Activated T-helper 2 cell treated with anti-CD3 and anti-CD28 coated beads, Interferon-gamma antibody, Interleukin-2, Interleukin-4, amounts not matched to agents 10 μg/mL and 5 μg/mL and 100 μg/mL, durations not matched to agents 14 hours and 24 hours and 36 hours (primary cell): Measurements from ENCODE around the gene IPO9. TPM values are rescaled to one million over a fixed set of nuclear protein-coding genes. Genes with fewer than 3 reads are reported as not detected.

Source experiments
- DNase-seq: peaks from one replicate; pipeline ENCODE4 v3.0.0; 2021; ENCODE audit warnings: low spot score
- H3K27ac Mint-ChIP-seq: one replicate; pipeline ENCODE4 v1.8.0; 2021; ENCODE audit warnings: mixed read lengths
- H3K27me3 Mint-ChIP-seq: one replicate; pipeline ENCODE4 v1.8.0; 2021; ENCODE audit warnings: low read depth, mixed read lengths
- H3K36me3 Mint-ChIP-seq: one replicate; pipeline ENCODE4 v1.8.0; 2021; ENCODE audit warnings: low read depth, mixed read lengths
- H3K4me1 Mint-ChIP-seq: one replicate; pipeline ENCODE4 v1.8.0; 2021; ENCODE audit warnings: low read depth, mixed read lengths
- H3K4me3 Mint-ChIP-seq: one replicate; pipeline ENCODE4 v1.8.0; 2021; ENCODE audit warnings: low read depth, mild to moderate bottlenecking, moderate library complexity, mixed read lengths
- H3K9me3 Mint-ChIP-seq: one replicate; pipeline ENCODE4 v1.8.0; 2021; ENCODE audit warnings: mixed read lengths
- intact Hi-C: fragments of 100-400 bp; cut with micrococcal nuclease; formaldehyde crosslinking; loops from one replicate; pipeline ENCODE4 v1.15.1; 2023
- total RNA-seq: library from RNA; stranded (reverse); gene quantifications from 2 replicates; pipeline ENCODE4 v1.2.3, GENCODE V29; 2022

IPO9 gene
- total RNA-seq = 64.7 and 66.7 TPM in 2 replicates

DNA sequence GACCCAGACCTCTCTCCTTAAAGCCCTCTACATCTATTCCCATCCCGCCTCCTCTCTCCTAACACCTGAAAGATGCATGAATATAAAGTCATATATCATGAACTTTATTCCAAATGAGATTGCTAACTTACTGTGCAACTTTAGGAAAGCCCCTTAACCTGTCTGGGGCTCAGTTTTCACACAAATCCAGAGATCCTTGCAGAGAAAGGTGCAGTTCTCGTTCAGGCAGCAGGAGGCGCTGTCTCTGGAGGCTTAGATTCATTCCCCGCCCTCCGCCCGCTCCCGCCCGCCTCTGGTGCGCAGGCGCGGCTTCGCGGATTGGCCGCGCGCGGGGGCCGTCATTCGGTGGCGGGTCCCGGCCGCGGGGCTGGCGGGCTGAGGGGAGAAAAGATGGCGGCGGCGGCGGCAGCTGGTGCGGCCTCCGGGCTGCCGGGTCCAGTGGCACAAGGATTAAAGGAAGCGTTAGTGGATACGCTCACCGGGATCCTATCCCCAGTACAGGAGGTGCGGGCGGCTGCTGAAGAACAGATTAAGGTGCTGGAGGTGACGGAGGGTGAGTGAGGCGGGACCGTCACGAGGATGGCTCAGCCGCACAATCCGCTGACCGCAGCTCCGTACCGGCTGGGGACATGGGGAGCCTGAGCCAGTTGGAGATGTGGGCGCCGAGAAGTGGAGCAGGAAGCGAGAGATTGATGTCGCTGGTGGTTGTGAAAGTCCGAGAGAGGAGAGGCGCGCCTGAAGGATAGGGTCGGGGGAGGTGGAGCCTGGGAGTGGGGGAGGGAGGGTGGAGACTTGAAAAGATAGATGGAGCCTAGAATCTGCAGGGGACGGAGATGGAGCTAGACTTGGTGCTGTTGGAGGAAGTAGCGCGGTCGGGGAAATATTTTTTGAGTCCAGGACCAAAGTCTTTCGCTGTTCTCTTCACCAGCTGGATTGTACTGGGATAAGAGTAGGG, at the start of gene IPO9:
Gene IPO9, plus strand, starts transcription at position 338 of the 955 bp plus-strand sequence. Its CDS starts 53 bp downstream, at position 391.
- H3K27me3 Mint-ChIP-seq = no peaks in the 10 kb centered on the region
- DNase-seq = peak; percentile 92
- peak within 1 kb of the TSS; percentile 91 for H3K27ac Mint-ChIP-seq
- H3K4me3 Mint-ChIP-seq = peak within 1 kb of the TSS; percentile 98
- H3K4me1 Mint-ChIP-seq = peaks cover 33% of the 10 kb centered on the region
- intact Hi-C loops = loop anchor here (1.0 kb wide), 1 partner anchor 126 kb away; the partner anchor contains the start of gene TIMM17A
- peaks cover 25% of the 10 kb centered on the region for H3K36me3 Mint-ChIP-seq
- H3K9me3 Mint-ChIP-seq = no peaks in the 10 kb centered on the region

DNA sequence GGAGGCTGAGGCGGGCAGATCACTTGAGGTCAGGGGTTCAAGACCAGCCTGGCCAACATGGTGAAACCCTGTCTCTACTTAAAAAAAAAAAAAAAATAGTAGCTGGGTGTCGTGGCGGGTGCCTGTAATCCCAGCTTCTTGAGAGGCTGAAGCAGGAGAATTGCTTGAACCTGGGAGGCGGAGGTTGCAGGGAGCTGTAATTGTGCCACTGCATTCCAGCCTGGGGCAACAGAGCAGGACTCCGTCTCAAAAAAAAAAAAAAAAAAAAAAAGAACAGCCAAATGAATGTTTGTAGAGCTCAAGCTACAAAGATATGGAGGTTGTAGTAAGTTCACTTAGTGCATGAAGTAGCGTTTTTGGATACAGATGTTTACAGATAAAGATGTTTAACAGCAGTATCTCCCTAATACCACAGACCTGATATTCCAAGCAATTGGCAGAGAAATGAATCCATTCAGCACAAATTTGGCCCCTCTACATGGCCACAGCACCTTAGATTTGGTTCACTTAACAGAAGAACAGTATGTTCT, 49.5 kb upstream of the IPO9 start:
- no peaks in the 10 kb centered on the region for H3K4me1 Mint-ChIP-seq
- intact Hi-C loops = no loop called here
- no peaks in the 10 kb centered on the region for H3K9me3 Mint-ChIP-seq
- no peaks in the 10 kb centered on the region for H3K36me3 Mint-ChIP-seq
- H3K4me3 Mint-ChIP-seq = no peak overlapping the region
- H3K27ac Mint-ChIP-seq = no peak overlapping the region
- peaks cover 14% of the 10 kb centered on the region for H3K27me3 Mint-ChIP-seq
- DNase-seq = no peak

DNA sequence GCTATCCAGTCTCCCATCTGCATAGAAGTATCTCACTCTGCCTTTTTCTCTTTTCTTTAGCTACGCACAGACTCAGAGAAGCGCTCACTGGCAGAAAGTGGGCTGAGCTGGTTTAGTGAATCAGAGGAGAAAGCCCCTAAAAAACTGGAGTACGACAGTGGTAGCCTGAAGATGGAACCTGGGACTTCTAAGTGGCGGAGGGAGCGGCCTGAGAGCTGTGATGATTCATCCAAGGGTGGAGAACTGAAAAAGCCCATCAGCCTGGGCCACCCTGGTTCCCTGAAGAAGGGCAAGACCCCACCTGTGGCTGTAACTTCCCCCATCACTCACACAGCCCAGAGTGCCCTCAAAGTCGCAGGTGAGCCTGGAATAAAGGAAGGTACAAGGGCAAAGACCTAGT, 48.0 kb upstream of the IPO9 start:
- intact Hi-C loops = no loop called here

DNA sequence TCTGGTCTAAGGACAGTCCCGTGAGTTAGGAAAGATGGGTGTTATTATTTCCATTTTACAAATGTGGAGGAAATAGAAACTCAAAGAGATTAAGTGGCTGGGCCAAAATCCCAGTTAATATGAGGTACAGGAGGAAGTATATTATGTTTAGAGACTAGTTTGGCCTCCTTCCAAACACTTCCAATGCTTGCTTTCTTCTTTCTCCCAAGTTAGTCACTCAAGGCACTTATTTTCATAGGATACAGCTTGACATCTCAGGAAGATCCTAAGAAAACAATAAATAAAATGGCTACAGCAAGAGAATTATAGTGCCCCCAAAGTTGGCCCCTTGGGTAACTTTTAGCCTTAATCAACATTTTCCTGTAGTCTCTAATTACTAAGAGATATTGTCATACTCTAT, 47.5 kb upstream of the IPO9 start:
- no peak overlapping the region for H3K27ac Mint-ChIP-seq
- no peaks in the 10 kb centered on the region for H3K36me3 Mint-ChIP-seq
- no peak overlapping the region for H3K4me3 Mint-ChIP-seq
- H3K4me1 Mint-ChIP-seq = no peaks in the 10 kb centered on the region
- intact Hi-C loops = no loop called here
- H3K9me3 Mint-ChIP-seq = no peaks in the 10 kb centered on the region
- H3K27me3 Mint-ChIP-seq = peaks cover 12% of the 10 kb centered on the region
- no peak for DNase-seq

More for the DNA sequence above, 48.0 kb upstream of the IPO9 start:
- no peak overlapping the region for H3K4me3 Mint-ChIP-seq
- no peak overlapping the region for H3K27ac Mint-ChIP-seq
- no peak for DNase-seq
- H3K4me1 Mint-ChIP-seq = no peaks in the 10 kb centered on the region
- peaks cover 12% of the 10 kb centered on the region for H3K27me3 Mint-ChIP-seq
- no peaks in the 10 kb centered on the region for H3K36me3 Mint-ChIP-seq
- no peaks in the 10 kb centered on the region for H3K9me3 Mint-ChIP-seq

DNA sequence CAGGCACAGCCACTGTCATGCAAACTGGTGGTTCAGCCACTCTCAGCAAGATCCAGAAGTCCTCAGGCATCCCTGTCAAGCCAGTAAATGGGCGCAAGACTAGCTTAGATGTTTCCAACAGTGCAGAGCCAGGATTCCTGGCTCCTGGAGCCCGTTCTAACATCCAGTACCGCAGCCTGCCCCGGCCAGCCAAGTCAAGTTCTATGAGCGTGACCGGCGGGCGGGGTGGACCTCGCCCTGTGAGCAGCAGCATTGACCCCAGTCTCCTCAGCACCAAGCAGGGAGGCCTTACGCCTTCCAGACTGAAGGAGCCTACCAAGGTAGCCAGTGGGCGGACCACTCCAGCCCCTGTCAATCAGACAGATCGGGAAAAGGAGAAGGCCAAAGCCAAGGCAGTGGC, 46.6 kb upstream of the IPO9 start:
- H3K27ac Mint-ChIP-seq = no peak overlapping the region
- H3K36me3 Mint-ChIP-seq = no peaks in the 10 kb centered on the region
- no peak overlapping the region for H3K4me3 Mint-ChIP-seq
- H3K4me1 Mint-ChIP-seq = no peaks in the 10 kb centered on the region
- H3K9me3 Mint-ChIP-seq = no peaks in the 10 kb centered on the region
- peaks cover 6% of the 10 kb centered on the region for H3K27me3 Mint-ChIP-seq
- intact Hi-C loops = no loop called here
- DNase-seq = no peak

DNA sequence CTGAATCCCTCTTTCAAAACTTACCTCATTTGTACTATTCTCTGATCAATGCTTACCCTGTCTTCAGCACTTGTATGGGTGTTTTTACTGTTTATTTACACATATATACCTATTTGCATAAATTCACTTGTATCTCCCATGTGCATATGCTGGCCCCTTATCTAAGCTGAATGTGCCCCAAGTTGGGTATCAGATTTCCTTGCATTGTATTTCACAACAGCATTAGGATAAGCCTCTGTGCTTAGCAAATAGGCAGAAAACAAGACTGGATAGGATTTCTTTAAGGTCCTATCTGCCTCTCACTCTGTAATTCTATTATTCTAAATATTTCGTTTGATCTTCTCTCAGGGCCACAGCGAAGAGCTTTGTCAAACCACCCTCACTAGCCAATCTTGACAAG, 45.9 kb upstream of the IPO9 start:
- no peaks in the 10 kb centered on the region for H3K4me1 Mint-ChIP-seq
- H3K9me3 Mint-ChIP-seq = no peaks in the 10 kb centered on the region
- H3K4me3 Mint-ChIP-seq = no peak overlapping the region
- H3K27ac Mint-ChIP-seq = no peak overlapping the region
- peaks cover 6% of the 10 kb centered on the region for H3K27me3 Mint-ChIP-seq
- intact Hi-C loops = no loop called here
- H3K36me3 Mint-ChIP-seq = no peaks in the 10 kb centered on the region
- no peak for DNase-seq

DNA sequence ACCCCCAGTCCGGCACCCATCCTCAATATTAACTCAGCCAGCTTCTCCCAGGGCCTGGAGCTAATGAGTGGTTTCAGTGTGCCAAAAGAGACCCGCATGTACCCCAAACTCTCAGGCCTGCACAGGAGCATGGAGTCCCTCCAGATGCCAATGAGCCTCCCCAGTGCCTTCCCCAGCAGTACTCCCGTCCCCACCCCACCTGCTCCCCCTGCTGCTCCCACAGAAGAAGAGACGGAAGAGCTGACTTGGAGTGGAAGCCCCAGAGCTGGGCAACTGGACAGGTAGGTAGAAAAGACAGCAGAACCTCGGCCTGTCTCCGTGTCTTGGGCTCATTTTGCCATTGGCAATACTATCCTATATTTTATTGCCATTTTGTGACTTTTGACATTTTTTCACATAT, 45.4 kb upstream of the IPO9 start:
- no peak overlapping the region for H3K27ac Mint-ChIP-seq
- H3K27me3 Mint-ChIP-seq = peaks cover 3% of the 10 kb centered on the region
- intact Hi-C loops = no loop called here
- no peaks in the 10 kb centered on the region for H3K36me3 Mint-ChIP-seq
- no peaks in the 10 kb centered on the region for H3K4me1 Mint-ChIP-seq
- no peaks in the 10 kb centered on the region for H3K9me3 Mint-ChIP-seq
- no peak overlapping the region for H3K4me3 Mint-ChIP-seq
- no peak for DNase-seq

DNA sequence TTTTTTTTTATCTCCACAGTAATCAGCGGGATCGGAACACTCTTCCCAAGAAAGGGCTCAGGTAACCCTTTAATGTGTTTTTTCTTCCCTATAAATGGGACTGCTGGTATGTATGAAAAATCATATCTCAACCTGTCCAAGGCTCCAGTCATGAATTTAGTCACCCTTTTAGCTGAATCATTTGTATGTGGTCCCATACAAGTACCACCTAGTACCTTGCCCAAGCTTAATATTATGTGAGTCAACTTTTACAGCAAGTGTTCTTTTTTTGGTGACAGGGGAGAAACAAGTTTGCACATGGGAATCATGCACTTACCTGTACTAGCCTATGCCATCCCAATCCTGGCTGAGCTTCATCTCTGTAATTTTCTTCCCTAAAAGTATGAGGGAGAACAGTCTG, 43.7 kb upstream of the IPO9 start:
- DNase-seq = no peak
- Mint-ChIP-seq H3K9me3 (no peaks in the 10 kb centered on the region), H3K27ac (no peak overlapping the region), H3K27me3 (no peaks in the 10 kb centered on the region), H3K4me1 (peaks cover under 1% of the 10 kb centered on the region), H3K36me3 (no peaks in the 10 kb centered on the region), H3K4me3 (no peak overlapping the region)
- intact Hi-C loops = no loop called here

DNA sequence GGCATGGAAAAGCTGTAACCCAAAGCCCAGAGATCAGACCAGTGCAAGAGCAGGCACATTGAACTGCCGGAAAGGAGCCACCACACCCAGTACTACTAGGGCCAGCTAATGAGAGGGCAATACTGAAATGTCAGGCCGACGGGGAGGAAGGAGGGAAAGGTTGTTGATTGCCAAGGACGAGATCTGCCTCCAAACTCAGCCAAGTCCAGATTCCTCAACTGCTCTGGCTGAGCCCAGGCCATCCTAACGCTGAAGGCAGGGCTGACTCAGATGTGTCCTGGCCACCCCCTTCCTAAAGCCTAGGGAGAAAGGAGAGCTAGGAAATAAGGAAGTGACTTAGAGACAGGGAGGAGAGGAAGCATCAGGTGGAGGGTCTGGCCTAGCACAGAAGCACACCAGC, 42.1 kb upstream of the IPO9 start:
- no peaks in the 10 kb centered on the region for H3K9me3 Mint-ChIP-seq
- H3K27me3 Mint-ChIP-seq = no peaks in the 10 kb centered on the region
- peaks cover 6% of the 10 kb centered on the region for H3K4me1 Mint-ChIP-seq
- no peak for DNase-seq
- intact Hi-C loops = no loop called here
- H3K27ac Mint-ChIP-seq = no peak overlapping the region
- H3K4me3 Mint-ChIP-seq = no peak overlapping the region
- H3K36me3 Mint-ChIP-seq = no peaks in the 10 kb centered on the region

DNA sequence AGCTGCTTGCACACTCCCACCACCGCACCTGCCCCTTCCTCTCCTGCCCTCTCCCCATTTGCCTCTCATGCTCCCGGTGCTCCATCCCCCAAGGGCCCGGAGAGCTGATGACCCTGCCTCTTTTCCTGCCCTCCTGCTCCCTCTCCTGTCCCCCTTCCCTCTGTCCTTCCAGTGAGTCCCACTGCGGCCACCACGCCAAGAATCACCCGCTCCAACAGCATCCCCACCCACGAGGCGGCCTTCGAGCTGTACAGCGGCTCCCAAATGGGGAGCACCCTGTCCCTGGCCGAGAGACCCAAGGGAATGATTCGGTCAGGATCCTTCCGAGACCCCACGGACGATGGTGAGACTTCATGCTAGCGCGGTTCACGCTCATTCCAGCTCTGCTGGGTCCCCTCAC, 40.7 kb upstream of the IPO9 start:
- H3K27me3 Mint-ChIP-seq = no peaks in the 10 kb centered on the region

DNA sequence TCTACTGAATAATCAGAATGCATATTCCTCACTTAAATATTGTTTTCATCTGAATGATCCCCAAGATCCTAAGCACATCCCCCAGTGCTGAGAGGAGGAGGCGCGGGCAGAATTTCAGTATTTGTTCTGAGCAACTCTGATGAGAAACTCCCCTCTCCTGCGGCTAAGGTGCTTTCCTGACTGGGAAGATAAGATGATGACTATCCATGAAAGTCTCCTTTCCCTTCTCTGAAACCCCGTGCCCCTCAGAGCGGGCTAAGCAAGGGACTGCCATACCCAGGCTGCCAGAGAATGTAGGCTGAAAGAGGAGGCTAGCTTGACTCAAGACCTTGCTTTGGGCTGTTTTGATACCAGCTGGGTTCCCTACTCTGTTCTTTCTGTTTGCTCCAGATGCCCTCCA, 39.7 kb upstream of the IPO9 start:
- intact Hi-C loops = no loop called here
- peaks cover 7% of the 10 kb centered on the region for H3K4me1 Mint-ChIP-seq
- no peak for DNase-seq
- H3K36me3 Mint-ChIP-seq = no peaks in the 10 kb centered on the region
- H3K27ac Mint-ChIP-seq = no peak overlapping the region
- H3K9me3 Mint-ChIP-seq = no peaks in the 10 kb centered on the region
- no peak overlapping the region for H3K4me3 Mint-ChIP-seq
- H3K27me3 Mint-ChIP-seq = no peaks in the 10 kb centered on the region

More for the DNA sequence above, 40.7 kb upstream of the IPO9 start:
- H3K4me3 Mint-ChIP-seq = no peak overlapping the region
- intact Hi-C loops = no loop called here
- H3K4me1 Mint-ChIP-seq = peaks cover 7% of the 10 kb centered on the region
- no peaks in the 10 kb centered on the region for H3K36me3 Mint-ChIP-seq
- H3K9me3 Mint-ChIP-seq = no peaks in the 10 kb centered on the region
- no peak for DNase-seq
- H3K27ac Mint-ChIP-seq = no peak overlapping the region

DNA sequence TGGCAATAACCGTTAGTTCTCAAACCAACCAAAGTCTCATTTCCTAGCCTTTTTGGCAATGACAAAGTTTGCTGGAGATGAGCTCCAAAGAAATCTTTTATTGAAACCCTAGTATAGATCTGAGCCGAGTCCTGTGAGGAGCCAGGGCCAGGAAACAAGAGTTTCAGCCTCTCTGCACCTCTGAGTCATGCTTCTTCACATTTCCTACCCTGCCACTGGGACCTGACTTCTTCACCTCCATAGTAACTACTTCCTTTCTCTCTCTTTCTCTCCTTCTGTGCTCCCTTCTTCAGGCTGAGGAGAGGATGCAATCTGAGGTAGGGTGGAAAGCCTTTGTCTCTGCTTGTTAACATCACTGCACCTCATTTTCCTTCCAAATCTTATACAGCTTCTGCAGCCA, 38.7 kb upstream of the IPO9 start:
- Mint-ChIP-seq H3K27ac (no peak overlapping the region), H3K4me1 (peaks cover 7% of the 10 kb centered on the region), H3K9me3 (no peaks in the 10 kb centered on the region), H3K36me3 (no peaks in the 10 kb centered on the region), H3K27me3 (no peaks in the 10 kb centered on the region), H3K4me3 (no peak overlapping the region)
- intact Hi-C loops = no loop called here
- DNase-seq = no peak

DNA sequence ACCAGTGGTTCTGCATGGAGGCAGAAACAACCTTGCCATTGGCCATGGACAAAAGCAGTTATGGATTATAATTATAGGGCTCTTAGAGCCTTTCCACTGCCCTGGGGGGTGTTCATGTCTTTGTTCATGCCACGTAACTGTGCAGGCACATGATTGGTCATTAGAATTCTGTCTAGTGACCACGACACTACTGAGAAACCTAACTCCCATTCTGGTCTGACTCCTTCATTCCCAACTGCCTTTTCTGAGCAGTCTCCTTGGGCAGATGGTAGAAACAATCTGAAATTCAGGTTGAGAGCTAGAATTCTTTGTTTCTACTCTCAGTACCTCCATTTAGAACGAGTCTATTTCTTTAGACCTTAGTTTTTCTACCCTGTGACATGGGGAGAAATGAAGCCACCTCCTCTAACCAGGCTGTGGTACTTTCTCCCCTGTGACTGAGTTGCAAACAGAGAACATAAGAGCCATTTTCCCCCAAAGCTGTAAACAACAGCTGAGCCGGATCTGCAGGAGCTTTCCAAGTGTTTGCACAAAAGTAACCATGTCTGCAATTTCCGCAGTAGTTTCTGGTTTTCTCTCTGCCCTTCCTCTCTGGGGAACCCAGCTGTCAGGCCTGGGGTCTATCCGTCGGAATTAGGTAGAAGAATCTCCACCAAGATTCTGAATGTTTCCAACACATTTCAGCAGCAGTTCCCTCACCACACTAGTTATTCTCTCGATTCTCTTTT, 37.7 kb upstream of the IPO9 start:
- no peak overlapping the region for H3K27ac Mint-ChIP-seq
- H3K4me3 Mint-ChIP-seq = no peak overlapping the region
- intact Hi-C loops = no loop called here
- peaks cover 7% of the 10 kb centered on the region for H3K4me1 Mint-ChIP-seq
- no peaks in the 10 kb centered on the region for H3K36me3 Mint-ChIP-seq
- H3K27me3 Mint-ChIP-seq = no peaks in the 10 kb centered on the region
- DNase-seq = no peak
- no peaks in the 10 kb centered on the region for H3K9me3 Mint-ChIP-seq
